ENCODE measurements around the gene BACH2. TPM values are rescaled to one million over a fixed set of nuclear protein-coding genes. Genes with fewer than 3 reads are reported as not detected.
A peak's percentile ranks its signal among the peaks of the same experiment; 100 is the strongest.

BACH2 gene
- total and polyA plus RNA-seq, 2 of the 8 experiments (the other 6 are each of a cell fraction or from before 2014, with no cell fraction given): 1.9 to 5.9 TPM

- Histone ChIP-seq H3K56ac (replicated peaks; ENCODE audit: insufficient read length, low read depth, low read length) (no peak overlapping the region), H4K91ac (replicated peaks; ENCODE audit: insufficient read length, low read length) (no peak overlapping the region), H3K18ac (ENCODE audit: extremely low read depth, low read length) (no peak overlapping the region), H2BK15ac (ENCODE audit: low read length) (no peak overlapping the region), H3K14ac (ENCODE audit: insufficient read length) (no peak overlapping the region), H3K4me3 (ENCODE audit: extremely low read depth in 1 of 4, insufficient read depth in 2 of 4, low read depth in 3 of 4, low read length in 4 of 4) (no peak overlapping the region), H3K79me2 (ENCODE audit: control insufficient read depth in 1 of 2, insufficient read depth in 2 of 2, low read length in 2 of 2) (no peaks in the 10 kb centered on the region), H3K79me1 (ENCODE audit: low read depth, low read length) (no peaks in the 10 kb centered on the region), H3K4me2 (ENCODE audit: insufficient read depth in 1 of 2, low read depth in 2 of 2, low read length in 2 of 2) (no peak overlapping the region), H2BK5ac (ENCODE audit: low read depth, low read length) (no peak overlapping the region), H3K23me2 (ENCODE audit: low read depth, low read length) (no peaks in the 10 kb centered on the region), H3K27me3 (replicated peaks in 1 of 4; ENCODE audit: control insufficient read depth in 3 of 4, extremely low read depth in 1 of 4, insufficient read depth in 3 of 4, low read length in 3 of 4) (no peaks in the 10 kb centered on the region), H2BK120ac (replicated peaks; ENCODE audit: low read depth, low read length) (no peak overlapping the region), H4K8ac (ENCODE audit: extremely low read depth, insufficient read depth, low read length) (no peak overlapping the region), H3K23ac (ENCODE audit: insufficient read length) (no peak overlapping the region), H2AK5ac (ENCODE audit: low read depth, low read length) (no peak overlapping the region), H2AFZ (ENCODE audit: low read length) (no peak overlapping the region), H3K36me3 (ENCODE audit: control insufficient read depth in 2 of 4, insufficient read depth in 4 of 4, low read length in 3 of 4) (no peaks in the 10 kb centered on the region), H3K9ac (replicated peaks in 1 of 4; ENCODE audit: extremely low read depth in 1 of 4, low read depth in 3 of 4, low read length in 3 of 4) (no peak overlapping the region), H3K4ac (replicated peaks; ENCODE audit: insufficient read length, low read depth, low read length) (no peak overlapping the region), H3K4me1 (replicated peaks in 1 of 4; ENCODE audit: control insufficient read depth in 3 of 4, insufficient read depth in 4 of 4, low read length in 3 of 4) (no peaks in the 10 kb centered on the region; a peak in 3 of 7 replicates), H4K20me1 (replicated peaks in 1 of 2; ENCODE audit: control insufficient read depth in 1 of 2, insufficient read depth in 2 of 2, low read length in 2 of 2) (no peaks in the 10 kb centered on the region), H3K27ac (ENCODE audit: low read depth, low read length) (no peak overlapping the region), H3K9me3 (ENCODE audit: insufficient read depth in 2 of 2, low read depth in 1 of 2, low read length in 1 of 2) (no peaks in the 10 kb centered on the region), H4K5ac (ENCODE audit: insufficient read length, low read depth, low read length) (no peak overlapping the region), H2BK12ac (ENCODE audit: low read depth, low read length) (no peak overlapping the region), H2BK20ac (ENCODE audit: low read length) (no peak overlapping the region)
- WGBS, 2 experiments (ENCODE audit: extremely low coverage in 1 of 2, insufficient coverage in 1 of 2, insufficient read length in 1 of 2, insufficient replicate concordance in 2 of 2, low coverage in 1 of 2, low lambda C conversion rate in 2 of 2, missing lambda C conversion rate in 1 of 2): 93% methylated on average over 2 of the region's 2 CpGs; no CpG with 5 or more reads in 1 of the 2 experiments
- FAIRE-seq (no peak), DNase-seq (ENCODE audit: low read depth in 1 of 2, low spot score in 2 of 2) (peak in 1 of 2 experiments; percentile 14)
- CTCF ChIA-PET (ENCODE audit: partially characterized antibody): interaction anchor here (2.3 to 6.3 kb wide), 4 partner anchors 13 to 552 kb away, joined by 10 to 71 read pairs (median 23); no protein-coding TSS in a partner anchor
- POLR2A ChIA-PET (ENCODE audit: partially characterized antibody): no interaction called here
- no peak for TF ChIP-seq MAX (IDR thresholded peaks at IDR 0.05)
- TF ChIP-seq ZNF274 (IDR thresholded peaks at IDR 0.05; ENCODE audit: borderline replicate concordance, extremely low read depth, low read length): no peak
Observed at GRCh38 chr6:89939144-89939543, 357.5 kb downstream of the BACH2 start.
